Epidermal melanocyte (primary cell): ENCODE data around the gene DDX51.
"Not testable (repeated sequence)": the region's sequence is repeated elsewhere in the genome, so short reads cannot be mapped to it uniquely, and the experiment has no call there.

Source experiments
- DNase-seq: peaks from one replicate; pipeline ENCODE4 v3.0.0; 2011; ENCODE audit warnings: low spot score; ENCODE audit not compliant: insufficient read length

The DDX51 gene

GRCh38 chr12:132154941-132155770, 11.0 kb upstream of the DDX51 start:
- no peak for DNase-seq

GRCh38 chr12:132154341-132154761, 10.2 kb upstream of the DDX51 start:
- no peak for DNase-seq

- peak; percentile 97 for DNase-seq
Measured at GRCh38 chr12:132153501-132154340, 9.6 kb upstream of the DDX51 start.

GRCh38 chr12:132152953-132153352, 8.8 kb upstream of the DDX51 start:
- no peak for DNase-seq

DNA sequence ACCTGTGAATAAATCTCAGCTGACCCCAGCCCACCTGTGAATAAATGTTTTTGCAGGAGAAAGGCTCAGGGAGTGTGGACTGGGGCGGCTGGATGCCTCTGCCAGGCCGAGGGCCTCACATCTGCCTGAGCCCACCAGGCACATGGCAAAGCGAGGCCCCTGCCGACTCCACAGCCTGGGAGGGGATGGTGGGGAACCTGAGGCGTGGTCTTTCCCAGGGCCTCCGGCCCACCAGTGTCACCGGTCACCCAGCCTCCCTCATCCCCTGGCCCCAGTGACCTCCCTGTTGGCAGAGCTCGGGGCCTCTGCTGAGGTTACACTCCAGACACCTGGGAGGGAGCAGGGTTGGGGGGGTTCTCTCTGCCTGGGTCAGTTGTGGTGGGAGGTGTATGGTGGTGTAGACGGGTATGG, 8.3 kb upstream of the DDX51 start:
- no peak for DNase-seq

DNA sequence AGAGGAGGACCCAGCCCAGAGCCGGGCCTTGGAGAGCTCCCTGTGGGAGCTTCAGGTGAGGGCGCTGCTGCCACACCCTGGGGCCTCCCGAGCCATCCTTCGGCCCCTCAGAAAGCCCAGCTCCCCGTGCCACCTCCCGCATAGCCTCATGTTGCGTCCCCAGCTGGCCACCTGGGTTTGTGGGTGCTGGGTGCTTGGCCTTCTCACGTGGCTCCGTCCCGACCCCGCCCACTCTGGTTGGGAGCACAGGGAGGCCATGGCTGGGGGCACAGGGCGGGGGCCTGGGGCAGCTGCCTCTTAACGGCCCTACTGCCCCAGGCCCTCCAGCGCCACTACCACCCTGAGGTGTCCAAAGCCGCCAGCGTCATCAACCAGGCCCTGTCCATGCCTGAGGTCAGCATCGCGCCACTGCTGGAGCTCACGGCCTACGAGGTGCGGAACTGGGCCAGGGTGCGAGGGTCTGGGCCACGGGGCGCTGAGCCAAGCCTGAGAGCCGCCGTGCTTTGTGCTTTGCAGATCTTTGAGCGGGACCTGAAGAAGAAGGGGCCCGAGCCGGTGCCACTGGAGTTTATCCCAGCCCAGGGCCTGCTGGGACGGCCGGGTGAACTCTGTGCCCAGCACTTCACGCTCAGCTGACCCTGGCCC, 7.8 kb upstream of the DDX51 start:
- DNase-seq, result no peak

- DNase-seq, result no peak
Measured at GRCh38 chr12:132151145-132151765, 7.1 kb upstream of the DDX51 start.

GRCh38 chr12:132150780-132151144, 6.6 kb upstream of the DDX51 start:
- no peak for DNase-seq

GRCh38 chr12:132149526-132149925, 5.4 kb upstream of the DDX51 start:
- DNase-seq, result not testable (repeated sequence)

GRCh38 chr12:132148368-132149045, 4.4 kb upstream of the DDX51 start:
- no peak for DNase-seq

GRCh38 chr12:132147423-132148367, 3.6 kb upstream of the DDX51 start:
- no peak for DNase-seq

DNA sequence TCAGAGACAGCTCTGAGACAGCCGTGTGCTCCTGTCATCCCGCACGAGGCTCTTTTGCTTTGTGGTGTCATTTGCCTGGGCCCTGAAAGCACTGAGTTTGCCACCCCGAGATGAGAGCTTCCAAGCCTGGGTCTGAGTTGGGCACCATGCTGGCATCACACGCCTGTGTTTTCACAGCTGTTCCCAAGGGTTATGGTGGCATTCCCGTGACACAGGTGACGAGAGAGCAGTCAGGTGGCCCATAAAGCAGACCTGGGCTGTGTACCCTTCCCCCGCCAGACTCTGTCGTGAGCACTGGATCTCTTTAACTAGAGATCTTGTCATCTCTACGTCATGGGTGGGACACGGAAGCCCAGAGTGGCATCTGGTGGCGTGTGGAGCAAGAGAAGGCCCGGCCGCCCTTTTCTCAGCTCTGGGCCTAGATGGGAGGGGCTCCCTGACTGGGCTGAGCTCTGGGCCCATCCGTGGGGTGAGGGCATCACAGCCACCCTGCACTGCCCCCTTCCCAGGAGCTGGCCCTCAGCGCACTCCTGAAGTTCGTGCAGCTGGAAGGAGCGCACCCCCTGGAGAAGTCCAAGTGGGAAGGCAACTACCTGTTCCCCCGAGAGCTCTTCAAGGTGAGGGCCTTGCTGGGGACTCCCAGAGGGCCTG, 2.8 kb upstream of the DDX51 start:
- DNase-seq, result no peak

DNA sequence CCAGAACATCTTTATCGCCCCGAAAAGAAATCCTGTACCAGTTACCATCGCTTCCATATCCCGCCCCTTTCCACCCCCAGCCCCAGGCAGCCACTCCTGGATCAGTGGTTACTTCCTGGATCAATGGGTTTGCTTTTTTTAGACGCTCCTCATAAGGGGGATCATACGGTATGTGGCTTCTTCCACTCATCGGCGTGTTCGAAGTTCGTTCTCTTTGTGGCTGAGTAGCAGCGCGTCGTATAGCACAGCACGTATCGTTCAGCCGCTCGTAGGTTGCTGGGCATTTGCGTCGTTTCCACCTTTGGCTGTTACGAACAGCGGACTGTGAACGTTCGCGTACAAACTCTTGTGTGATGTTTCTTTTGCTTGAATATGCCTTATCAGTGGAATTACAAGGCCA, 2.0 kb upstream of the DDX51 start:
- DNase-seq, result no peak

DNA sequence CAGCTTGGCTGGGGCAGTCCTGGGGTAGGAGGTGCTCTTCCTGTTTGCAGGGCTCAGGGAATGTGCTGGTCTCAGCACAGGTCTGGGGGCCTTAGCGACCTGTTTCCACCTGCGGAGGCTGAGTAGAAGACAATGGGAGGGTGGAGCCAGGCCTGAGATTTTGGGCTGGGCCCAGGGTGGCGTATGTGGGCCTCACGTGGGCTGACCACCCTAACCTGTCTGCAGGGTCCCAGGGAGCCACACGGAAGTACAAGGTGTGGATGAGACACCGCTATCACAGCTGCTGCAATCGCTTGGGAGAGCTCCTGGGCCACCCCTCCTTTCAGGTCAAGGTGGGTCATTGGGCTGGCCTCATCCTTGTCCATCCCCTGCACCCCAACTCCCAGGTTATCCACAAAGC, 1.2 kb upstream of the DDX51 start:
- DNase-seq, result no peak

GRCh38 chr12:132144810-132145168, 670 bp upstream of the DDX51 start:
- no peak for DNase-seq

DNA sequence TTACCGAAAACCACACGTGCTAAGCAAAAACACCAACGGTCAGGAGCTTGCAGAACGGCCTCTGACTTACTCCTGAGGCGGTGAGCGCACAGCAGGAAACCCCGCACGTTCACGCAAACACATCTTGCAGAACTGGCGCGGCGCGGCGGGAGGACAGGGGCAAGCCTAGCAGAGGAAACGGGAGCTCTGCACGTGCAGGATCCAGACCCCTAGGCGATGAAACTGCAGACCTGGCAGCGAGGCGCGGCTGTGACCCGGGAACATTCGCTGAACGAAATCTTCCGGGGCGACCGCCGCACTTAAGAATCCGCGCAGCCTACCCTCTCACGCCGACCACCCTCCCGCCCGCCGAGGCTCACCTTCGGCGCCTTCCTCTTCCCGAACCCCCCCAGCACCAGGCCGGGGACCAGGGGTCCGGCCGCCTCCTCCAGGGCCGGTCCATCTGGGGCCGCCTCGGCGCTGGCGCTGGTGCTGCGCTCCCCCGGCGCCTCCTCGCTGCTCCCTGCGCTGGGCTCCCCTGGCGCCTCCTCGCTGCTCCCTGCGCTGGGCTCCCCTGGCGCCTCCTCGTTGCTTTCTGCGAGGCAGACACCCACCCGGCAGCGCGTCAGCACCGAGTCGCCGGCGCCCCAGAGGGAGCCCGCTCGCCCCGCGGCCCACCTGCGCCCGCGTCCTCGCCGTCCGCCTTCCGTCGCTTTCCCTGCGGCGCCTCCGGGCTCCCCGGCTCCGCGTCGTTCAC, 615 bp downstream of the DDX51 start:
- DNase-seq, result no peak

DNA sequence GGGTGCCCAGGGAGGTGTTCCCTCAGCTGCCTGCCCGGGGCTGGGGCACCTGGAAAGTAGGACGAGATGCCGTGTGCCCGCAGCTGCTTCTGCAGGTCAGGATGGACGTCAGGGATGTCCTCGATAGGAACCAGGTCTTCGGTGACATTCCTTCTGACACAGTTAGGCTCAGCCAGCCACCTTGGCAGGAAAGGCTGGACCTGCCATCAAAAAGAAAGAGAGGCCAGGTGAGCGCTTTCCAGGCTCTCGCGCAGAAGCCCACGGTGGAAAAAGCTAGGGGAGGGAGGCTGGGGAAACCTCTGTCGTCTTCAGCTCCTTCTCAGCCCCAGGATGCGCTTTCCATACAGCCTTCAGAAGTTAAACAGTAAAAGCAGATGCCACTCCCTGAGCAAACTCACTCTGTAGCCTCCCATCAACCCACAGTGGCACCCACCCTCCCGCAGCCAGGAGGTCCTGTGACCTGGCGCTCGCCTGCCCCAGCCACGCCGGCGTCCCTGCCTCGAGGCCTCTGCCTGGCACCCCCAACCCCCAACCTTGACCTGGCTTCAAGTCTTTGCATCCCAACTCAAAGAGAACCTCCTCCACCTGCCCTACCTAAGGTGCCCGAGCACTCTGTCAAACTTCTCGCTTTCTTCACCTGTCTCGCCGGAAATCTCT, 1.3 kb downstream of the DDX51 start:
- DNase-seq, result no peak

- DNase-seq, result no peak
Measured at GRCh38 chr12:132141976-132142678, 2.0 kb downstream of the DDX51 start.
